ENCODE measurements around the gene MLLT10. TPM values are rescaled to one million over a fixed set of nuclear protein-coding genes. Genes with fewer than 3 reads are reported as not detected.

MLLT10 gene
- total and polyA plus RNA-seq, 2 of the 8 experiments (the other 6 are each of a cell fraction or from before 2014, with no cell fraction given) = 53.1 to 62.1 TPM

DNA sequence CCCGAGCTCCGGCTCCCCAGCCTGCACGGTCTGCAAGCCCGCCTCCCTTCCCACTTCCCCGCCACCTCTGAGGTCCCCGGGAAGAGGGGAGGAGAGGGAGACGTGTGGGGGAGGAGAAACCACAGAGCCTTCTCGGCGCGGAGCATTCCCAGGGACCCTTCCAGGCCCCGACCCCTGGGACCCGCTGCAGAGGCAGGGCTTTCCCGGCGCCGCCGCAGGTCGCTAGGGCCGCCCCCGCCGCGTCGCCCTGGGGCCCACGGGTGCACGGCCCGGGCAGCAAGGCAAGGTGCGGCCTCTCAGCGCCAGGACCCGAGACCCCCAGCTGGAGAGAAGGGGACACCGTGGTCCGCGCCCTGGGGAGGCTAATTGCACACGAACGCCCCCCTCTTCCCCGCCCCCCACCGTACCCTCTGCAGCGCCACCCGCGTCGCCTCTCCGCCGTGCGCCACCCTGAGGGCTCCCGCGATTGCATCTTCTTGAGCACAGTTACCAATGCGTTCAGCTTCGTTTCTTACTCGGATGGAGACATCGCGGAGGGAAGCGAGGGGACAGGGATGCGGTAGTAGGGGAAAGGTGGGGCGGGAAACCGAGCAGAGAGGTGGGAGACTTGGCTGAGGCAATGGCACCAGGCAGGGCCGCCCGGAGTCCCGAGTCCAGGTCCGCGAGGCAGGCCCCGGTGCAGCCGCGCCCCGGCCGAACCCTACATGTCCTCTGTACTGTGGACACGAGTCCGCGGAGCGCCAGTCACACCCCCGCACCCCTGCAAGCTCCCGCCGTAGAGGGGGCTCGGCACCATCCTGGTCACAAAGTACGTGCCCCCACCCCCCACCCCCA, 37.5 kb upstream of the MLLT10 start (continued):
- TF ChIP-seq, protein P1, sequence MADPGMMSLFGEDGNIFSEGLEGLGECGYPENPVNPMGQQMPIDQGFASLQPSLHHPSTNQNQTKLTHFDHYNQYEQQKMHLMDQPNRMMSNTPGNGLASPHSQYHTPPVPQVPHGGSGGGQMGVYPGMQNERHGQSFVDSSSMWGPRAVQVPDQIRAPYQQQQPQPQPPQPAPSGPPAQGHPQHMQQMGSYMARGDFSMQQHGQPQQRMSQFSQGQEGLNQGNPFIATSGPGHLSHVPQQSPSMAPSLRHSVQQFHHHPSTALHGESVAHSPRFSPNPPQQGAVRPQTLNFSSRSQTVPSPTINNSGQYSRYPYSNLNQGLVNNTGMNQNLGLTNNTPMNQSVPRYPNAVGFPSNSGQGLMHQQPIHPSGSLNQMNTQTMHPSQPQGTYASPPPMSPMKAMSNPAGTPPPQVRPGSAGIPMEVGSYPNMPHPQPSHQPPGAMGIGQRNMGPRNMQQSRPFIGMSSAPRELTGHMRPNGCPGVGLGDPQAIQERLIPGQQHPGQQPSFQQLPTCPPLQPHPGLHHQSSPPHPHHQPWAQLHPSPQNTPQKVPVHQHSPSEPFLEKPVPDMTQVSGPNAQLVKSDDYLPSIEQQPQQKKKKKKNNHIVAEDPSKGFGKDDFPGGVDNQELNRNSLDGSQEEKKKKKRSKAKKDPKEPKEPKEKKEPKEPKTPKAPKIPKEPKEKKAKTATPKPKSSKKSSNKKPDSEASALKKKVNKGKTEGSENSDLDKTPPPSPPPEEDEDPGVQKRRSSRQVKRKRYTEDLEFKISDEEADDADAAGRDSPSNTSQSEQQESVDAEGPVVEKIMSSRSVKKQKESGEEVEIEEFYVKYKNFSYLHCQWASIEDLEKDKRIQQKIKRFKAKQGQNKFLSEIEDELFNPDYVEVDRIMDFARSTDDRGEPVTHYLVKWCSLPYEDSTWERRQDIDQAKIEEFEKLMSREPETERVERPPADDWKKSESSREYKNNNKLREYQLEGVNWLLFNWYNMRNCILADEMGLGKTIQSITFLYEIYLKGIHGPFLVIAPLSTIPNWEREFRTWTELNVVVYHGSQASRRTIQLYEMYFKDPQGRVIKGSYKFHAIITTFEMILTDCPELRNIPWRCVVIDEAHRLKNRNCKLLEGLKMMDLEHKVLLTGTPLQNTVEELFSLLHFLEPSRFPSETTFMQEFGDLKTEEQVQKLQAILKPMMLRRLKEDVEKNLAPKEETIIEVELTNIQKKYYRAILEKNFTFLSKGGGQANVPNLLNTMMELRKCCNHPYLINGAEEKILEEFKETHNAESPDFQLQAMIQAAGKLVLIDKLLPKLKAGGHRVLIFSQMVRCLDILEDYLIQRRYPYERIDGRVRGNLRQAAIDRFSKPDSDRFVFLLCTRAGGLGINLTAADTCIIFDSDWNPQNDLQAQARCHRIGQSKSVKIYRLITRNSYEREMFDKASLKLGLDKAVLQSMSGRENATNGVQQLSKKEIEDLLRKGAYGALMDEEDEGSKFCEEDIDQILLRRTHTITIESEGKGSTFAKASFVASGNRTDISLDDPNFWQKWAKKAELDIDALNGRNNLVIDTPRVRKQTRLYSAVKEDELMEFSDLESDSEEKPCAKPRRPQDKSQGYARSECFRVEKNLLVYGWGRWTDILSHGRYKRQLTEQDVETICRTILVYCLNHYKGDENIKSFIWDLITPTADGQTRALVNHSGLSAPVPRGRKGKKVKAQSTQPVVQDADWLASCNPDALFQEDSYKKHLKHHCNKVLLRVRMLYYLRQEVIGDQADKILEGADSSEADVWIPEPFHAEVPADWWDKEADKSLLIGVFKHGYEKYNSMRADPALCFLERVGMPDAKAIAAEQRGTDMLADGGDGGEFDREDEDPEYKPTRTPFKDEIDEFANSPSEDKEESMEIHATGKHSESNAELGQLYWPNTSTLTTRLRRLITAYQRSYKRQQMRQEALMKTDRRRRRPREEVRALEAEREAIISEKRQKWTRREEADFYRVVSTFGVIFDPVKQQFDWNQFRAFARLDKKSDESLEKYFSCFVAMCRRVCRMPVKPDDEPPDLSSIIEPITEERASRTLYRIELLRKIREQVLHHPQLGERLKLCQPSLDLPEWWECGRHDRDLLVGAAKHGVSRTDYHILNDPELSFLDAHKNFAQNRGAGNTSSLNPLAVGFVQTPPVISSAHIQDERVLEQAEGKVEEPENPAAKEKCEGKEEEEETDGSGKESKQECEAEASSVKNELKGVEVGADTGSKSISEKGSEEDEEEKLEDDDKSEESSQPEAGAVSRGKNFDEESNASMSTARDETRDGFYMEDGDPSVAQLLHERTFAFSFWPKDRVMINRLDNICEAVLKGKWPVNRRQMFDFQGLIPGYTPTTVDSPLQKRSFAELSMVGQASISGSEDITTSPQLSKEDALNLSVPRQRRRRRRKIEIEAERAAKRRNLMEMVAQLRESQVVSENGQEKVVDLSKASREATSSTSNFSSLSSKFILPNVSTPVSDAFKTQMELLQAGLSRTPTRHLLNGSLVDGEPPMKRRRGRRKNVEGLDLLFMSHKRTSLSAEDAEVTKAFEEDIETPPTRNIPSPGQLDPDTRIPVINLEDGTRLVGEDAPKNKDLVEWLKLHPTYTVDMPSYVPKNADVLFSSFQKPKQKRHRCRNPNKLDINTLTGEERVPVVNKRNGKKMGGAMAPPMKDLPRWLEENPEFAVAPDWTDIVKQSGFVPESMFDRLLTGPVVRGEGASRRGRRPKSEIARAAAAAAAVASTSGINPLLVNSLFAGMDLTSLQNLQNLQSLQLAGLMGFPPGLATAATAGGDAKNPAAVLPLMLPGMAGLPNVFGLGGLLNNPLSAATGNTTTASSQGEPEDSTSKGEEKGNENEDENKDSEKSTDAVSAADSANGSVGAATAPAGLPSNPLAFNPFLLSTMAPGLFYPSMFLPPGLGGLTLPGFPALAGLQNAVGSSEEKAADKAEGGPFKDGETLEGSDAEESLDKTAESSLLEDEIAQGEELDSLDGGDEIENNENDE (IDR thresholded peaks at IDR 0.05; ENCODE audit: insufficient replicate concordance, low read length) = no peak
- no peak for TF ChIP-seq TCF12 (IDR thresholded peaks at IDR 0.05; ENCODE audit: low read depth, low read length)
- TF ChIP-seq KDM5A (IDR thresholded peaks at IDR 0.05; ENCODE audit: low read length) = no peak
- TF ChIP-seq, protein P2, sequence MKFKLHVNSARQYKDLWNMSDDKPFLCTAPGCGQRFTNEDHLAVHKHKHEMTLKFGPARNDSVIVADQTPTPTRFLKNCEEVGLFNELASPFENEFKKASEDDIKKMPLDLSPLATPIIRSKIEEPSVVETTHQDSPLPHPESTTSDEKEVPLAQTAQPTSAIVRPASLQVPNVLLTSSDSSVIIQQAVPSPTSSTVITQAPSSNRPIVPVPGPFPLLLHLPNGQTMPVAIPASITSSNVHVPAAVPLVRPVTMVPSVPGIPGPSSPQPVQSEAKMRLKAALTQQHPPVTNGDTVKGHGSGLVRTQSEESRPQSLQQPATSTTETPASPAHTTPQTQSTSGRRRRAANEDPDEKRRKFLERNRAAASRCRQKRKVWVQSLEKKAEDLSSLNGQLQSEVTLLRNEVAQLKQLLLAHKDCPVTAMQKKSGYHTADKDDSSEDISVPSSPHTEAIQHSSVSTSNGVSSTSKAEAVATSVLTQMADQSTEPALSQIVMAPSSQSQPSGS (IDR thresholded peaks at IDR 0.05; ENCODE audit: low read length) = no peak
- TF ChIP-seq POU5F1 (IDR thresholded peaks at IDR 0.05; ENCODE audit: low read depth, low read length) = no peak
- TF ChIP-seq JUN (IDR thresholded peaks at IDR 0.05; ENCODE audit: low read depth, low read length) = no peak
- TF ChIP-seq ASH2L (IDR thresholded peaks at IDR 0.05; ENCODE audit: low read length) = peak; percentile 68
- peak; percentile 66 for TF ChIP-seq POLR2AphosphoS5 (IDR thresholded peaks at IDR 0.05; ENCODE audit: low read depth, low read length)
- no peak; the same call in 1 of the 2 replicates for TF ChIP-seq SUZ12 (IDR thresholded peaks at IDR 0.05; ENCODE audit: low read length)
